ENCODE data around the gene MEIOSIN. TPM values are rescaled to one million over a fixed set of nuclear protein-coding genes. Genes with fewer than 3 reads are reported as not detected.
A peak's percentile ranks its signal among the peaks of the same experiment; 100 is the strongest.

Gene MEIOSIN
- total and polyA plus RNA-seq, 9 of the 15 experiments (the other 6 are each of a cell fraction or from before 2014, with no cell fraction given) = 0.06 to 2.0 (median 0.76) TPM

GRCh38 chr19:45805719-45806118 lies 72.5 kb downstream of the MEIOSIN start:
- H4K20me1 ChIP-seq (replicated peaks; ENCODE audit: control insufficient read depth, insufficient read depth, low read length) = no peaks in the 10 kb centered on the region
- DNase-seq (ENCODE audit: extremely low read depth in 1 of 4, low spot score in 3 of 4) (no peak), FAIRE-seq (no peak), ATAC-seq (no peak)
- no peak overlapping the region for H3K4me3 ChIP-seq
- no peaks in the 10 kb centered on the region for H3K9me3 ChIP-seq (replicated peaks; ENCODE audit: control insufficient read depth, insufficient read depth, low read depth, low read length)
- H3K27me3 ChIP-seq (ENCODE audit: control insufficient read depth in 2 of 2, insufficient read depth in 2 of 2, low read length in 2 of 2) = no peaks in the 10 kb centered on the region
- H3K27ac ChIP-seq (ENCODE audit: extremely low read depth, low read depth, low read length) = no peak overlapping the region
- H3K9me1 ChIP-seq (ENCODE audit: control insufficient read depth, insufficient read depth, low read length) = no peaks in the 10 kb centered on the region
- in situ Hi-C loops (cut with MboI) (loop anchor here (10.0 kb wide), 1 partner anchor 199 kb away; no protein-coding TSS in a partner anchor), intact Hi-C loops (cut with micrococcal nuclease) (no loop called here)
- H3K36me3 ChIP-seq (ENCODE audit: control insufficient read depth, insufficient read depth, low read length) = no peaks in the 10 kb centered on the region
- POLR2A ChIA-PET = interaction anchor here (2.0 kb wide), 1 partner anchor 13 kb away, joined by 6 read pairs; the partner anchor contains the start of gene DMWD
- no peak overlapping the region for H3K9ac ChIP-seq (ENCODE audit: insufficient read depth in 1 of 2, low read depth in 2 of 2, low read length in 2 of 2)
- peaks cover 13 to 33% of the 10 kb centered on the region in 2 experiments; a peak in 4 of 5 replicates for H3K4me1 ChIP-seq (replicated peaks in 1 of 2; ENCODE audit: control insufficient read depth in 2 of 2, insufficient read depth in 2 of 2, low read length in 2 of 2)
- no peak for TF ChIP-seq ARID3A (IDR thresholded peaks at IDR 0.05; ENCODE audit: borderline replicate concordance, low read depth, low read length)
- TF ChIP-seq POLR2B (IDR thresholded peaks at IDR 0.05; ENCODE audit: low read depth, partially characterized antibody) = no peak
- peak in 1 of 2 experiments; percentile 89; a peak in 2 of 3 replicates for TF ChIP-seq CBX3 (IDR thresholded peaks at IDR 0.05; ENCODE audit: borderline replicate concordance in 1 of 2, low read length in 2 of 2)
- TF ChIP-seq HDAC2 (IDR thresholded peaks at IDR 0.05) = peak; percentile 76
- TF ChIP-seq BCOR (IDR thresholded peaks at IDR 0.05) = peak; percentile 99
- TF ChIP-seq RCOR1 (IDR thresholded peaks at IDR 0.05; ENCODE audit: borderline replicate concordance in 1 of 2, low read depth in 2 of 2, low read length in 2 of 2) = peak in 1 of 2 experiments; percentile 92; a peak in 2 of 4 replicates
- TF ChIP-seq PHF20 (IDR thresholded peaks at IDR 0.05; ENCODE audit: partially characterized antibody) = peak; percentile 47
- no peak for TF ChIP-seq ZNF395 (CRISPR knock-in tag; IDR thresholded peaks at IDR 0.05)
- TF ChIP-seq CHD4 (IDR thresholded peaks at IDR 0.05; ENCODE audit: insufficient read depth, insufficient replicate concordance, low read depth, low read length, poor library complexity, severe bottlenecking) = peak; percentile 40
- peak; percentile 86; the same call in 1 of the 2 replicates for TF ChIP-seq PTBP1 (IDR thresholded peaks at IDR 0.05; ENCODE audit: low read depth, low read length)
- TF ChIP-seq SMARCA5 (IDR thresholded peaks at IDR 0.05) = peak; percentile 94
- TF ChIP-seq IFI16 (CRISPR knock-in tag; IDR thresholded peaks at IDR 0.05) = no peak
- no peak for TF ChIP-seq VEZF1 (CRISPR knock-in tag; IDR thresholded peaks at IDR 0.05)
- TF ChIP-seq RBM25 (IDR thresholded peaks at IDR 0.05; ENCODE audit: low read depth, low read length, severe bottlenecking) = peak; percentile 98
- TF ChIP-seq HLTF (IDR thresholded peaks at IDR 0.05) = peak; percentile 79; the same call in 1 of the 2 replicates
- peak; percentile 89 for TF ChIP-seq ADNP (tag; IDR thresholded peaks at IDR 0.05)
- peak; percentile 69 to 91 for TF ChIP-seq KDM1A (IDR thresholded peaks at IDR 0.05)
- TF ChIP-seq ZNF695 (CRISPR knock-in tag; IDR thresholded peaks at IDR 0.05) = no peak
- no peak for TF ChIP-seq ZBED1 (IDR thresholded peaks at IDR 0.05)
- peak; percentile 93; the same call in 1 of the 2 replicates for TF ChIP-seq CBX1 (IDR thresholded peaks at IDR 0.05; ENCODE audit: low read depth)
- CTCF ChIA-PET (ENCODE audit: low intra/inter-chr PET ratio) = no interaction called here
- no peak overlapping the region for H3K4me2 ChIP-seq (ENCODE audit: insufficient read depth, low read length)
- H2AFZ ChIP-seq (ENCODE audit: low read depth, low read length) = no peak overlapping the region
- H3K79me2 ChIP-seq (ENCODE audit: control insufficient read depth, insufficient read depth, low read length) = no peaks in the 10 kb centered on the region
- no TSS peak for BruUV-seq (replicated peaks)
